Liver (tissue), 9 donors: ENCODE measurements around the gene RBM33. TPM values are rescaled to one million over a fixed set of nuclear protein-coding genes. Genes with fewer than 3 reads are reported as not detected.

ENCODE experiments used
- DNase-seq: peaks from one replicate; pipeline ENCODE4 v3.0.0-alpha.2; 2017; ENCODE audit warnings: low spot score
- H3K27ac ChIP-seq, 2 donors: one replicate each; pipeline ENCODE4 v1.7.0; 2013; ENCODE audit warnings: inconsistent platforms in 2 of 2, low read length in 2 of 2, control low read depth in 1 of 2, low read depth in 1 of 2, mild to moderate bottlenecking in 1 of 2
- H3K27me3 ChIP-seq, 4 donors: one replicate each; pipeline versions ENCODE4 v1.6.1 to v1.7.0; 2013; ENCODE audit warnings: low read length in 3 of 4, inconsistent platforms in 1 of 4, mild to moderate bottlenecking in 1 of 4, moderate library complexity in 1 of 4; ENCODE audit not compliant: control insufficient read depth in 4 of 4, insufficient read depth in 4 of 4
- H3K36me3 ChIP-seq, 4 donors: one replicate each; pipeline versions ENCODE4 v1.6.1 to v1.7.0; 2013; ENCODE audit warnings: low read length in 3 of 4, mild to moderate bottlenecking in 3 of 4, low read depth in 1 of 4, moderate library complexity in 1 of 4; ENCODE audit not compliant: control insufficient read depth in 4 of 4, insufficient read depth in 3 of 4
- H3K4me1 ChIP-seq, 4 donors: one replicate each; pipeline versions ENCODE4 v1.6.1 to v1.7.0; 2013; ENCODE audit warnings: low read length in 3 of 4, mild to moderate bottlenecking in 3 of 4, moderate library complexity in 1 of 4; ENCODE audit not compliant: control insufficient read depth in 4 of 4, insufficient read depth in 4 of 4
- H3K4me3 ChIP-seq, 3 donors: one replicate each; pipeline versions ENCODE4 v1.6.1 to v1.7.0; 2013; ENCODE audit warnings: low read length in 3 of 3, control low read depth in 1 of 3, low read depth in 1 of 3, mild to moderate bottlenecking in 1 of 3
- H3K9ac ChIP-seq, 2 donors: one replicate each; pipeline ENCODE4 v1.7.0; 2013; ENCODE audit warnings: low read length in 2 of 2, mild to moderate bottlenecking in 2 of 2, moderate library complexity in 2 of 2, control low read depth in 1 of 2, low read depth in 1 of 2
- H3K9me3 ChIP-seq, 4 donors: one replicate each; pipeline versions ENCODE4 v1.6.1 to v1.7.0; 2013; ENCODE audit warnings: low read length in 3 of 4; ENCODE audit not compliant: control insufficient read depth in 4 of 4
- CTCF ChIP-seq: fragments of 150-350 bp; IDR thresholded peaks from 2 replicates; pipeline ENCODE4 v1.5.1; 2017; ENCODE audit warnings: improper control_type of control experiment, low read depth, low read length; ENCODE audit not compliant: missing input control
- EGR1 ChIP-seq, 2 donors: IDR thresholded peaks; 2 replicates each; pipeline ENCODE4 v1.6.1; 2016 to 2018; ENCODE audit warnings: antibody characterized with exemption in 2 of 2, low read depth in 2 of 2
- FOXA1 ChIP-seq: IDR thresholded peaks from 2 replicates; pipeline ENCODE4 v1.6.1; 2016; ENCODE audit warnings: antibody characterized with exemption
- FOXA2 ChIP-seq: IDR thresholded peaks from 2 replicates; pipeline ENCODE4 v1.6.1; 2016; ENCODE audit warnings: antibody characterized with exemption
- GABPA ChIP-seq, 2 donors: IDR thresholded peaks in 1 of 2; conservative IDR thresholded peaks in 1 of 2; 2 replicates each; pipeline ENCODE4 v1.6.1; 2016; ENCODE audit warnings: antibody characterized with exemption in 2 of 2, mild to moderate bottlenecking in 1 of 2, moderate library complexity in 1 of 2
- HNF4A ChIP-seq, 2 donors: conservative IDR thresholded peaks; 2 replicates each; pipeline ENCODE4 v1.6.1; 2016; ENCODE audit warnings: antibody characterized with exemption in 2 of 2, mild to moderate bottlenecking in 2 of 2
- HNF4G ChIP-seq: IDR thresholded peaks from 2 replicates; pipeline ENCODE4 v1.6.1; 2016; ENCODE audit warnings: antibody characterized with exemption
- JUND ChIP-seq, 2 donors: IDR thresholded peaks; 2 replicates each; pipeline ENCODE4 v1.6.1; 2016; ENCODE audit warnings: antibody characterized with exemption in 2 of 2
- NR2F2 ChIP-seq: IDR thresholded peaks from 2 replicates; pipeline ENCODE4 v1.6.1; 2016; ENCODE audit warnings: antibody characterized with exemption
- RAD21 ChIP-seq, 2 donors: IDR thresholded peaks; 2 replicates each; pipeline ENCODE4 v1.6.1; 2016; ENCODE audit warnings: antibody characterized with exemption in 2 of 2, mild to moderate bottlenecking in 2 of 2
- RXRA ChIP-seq, 2 donors: IDR thresholded peaks; 2 replicates each; pipeline ENCODE4 v1.6.1; 2017 to 2018; ENCODE audit warnings: antibody characterized with exemption in 2 of 2, mild to moderate bottlenecking in 1 of 2
- SP1 ChIP-seq: IDR thresholded peaks from 2 replicates; pipeline ENCODE4 v1.6.1; 2018; ENCODE audit warnings: antibody characterized with exemption, mild to moderate bottlenecking
- TAF1 ChIP-seq: conservative IDR thresholded peaks from 2 replicates; pipeline ENCODE4 v1.6.1; 2016; ENCODE audit warnings: antibody characterized with exemption, mild to moderate bottlenecking
- YY1 ChIP-seq: IDR thresholded peaks from 2 replicates; pipeline ENCODE4 v1.6.1; 2016; ENCODE audit warnings: antibody characterized with exemption, mild to moderate bottlenecking
- WGBS: extraction: QIAGEN DNeasy Blood & Tissue Kit; methylation state at CpG from one replicate; pipeline ENCODE4 v1.1.7; 2013; 5-methylcytosine and 5-hydroxymethylcytosine counted together
- polyA plus RNA-seq, 2 donors: library from polyadenylated mRNA; stranded (reverse) in 1 of 2; unstranded in 1 of 2; fragments of 200-250 nt in 1 of 2; fragments of >200 nt in 1 of 2; fragmentation: Nextera tagmentation in 1 of 2; extraction: Ambion mirVana in 1 of 2; gene quantifications; one replicate each; pipeline versions ENCODE4 v1.2.1 to v1.2.3, GENCODE V29; 2013 to 2015
- total RNA-seq, 2 donors: library from RNA; depleted of rRNA; stranded (reverse); fragments of >200 nt; gene quantifications; one replicate each; pipeline ENCODE4 v1.2.3, GENCODE V29; 2014
- TF ChIP-seq, protein P1 (sequence below): IDR thresholded peaks from 2 replicates; pipeline ENCODE4 v1.6.1; 2016; ENCODE audit warnings: antibody characterized with exemption
- TF ChIP-seq, protein P2 (sequence below): IDR thresholded peaks from 2 replicates; pipeline ENCODE4 v1.6.1; 2016; ENCODE audit warnings: antibody characterized with exemption
- TF ChIP-seq, protein P3 (sequence below): IDR thresholded peaks from 2 replicates; pipeline ENCODE4 v1.6.1; 2016; ENCODE audit warnings: antibody characterized with exemption, mild to moderate bottlenecking
- donor health status: healthy.
- donor health status: healthy.
- donor health status: healthy.
- donor health status: healthy.
- donor health status: healthy.

Gene RBM33
- total and polyA plus RNA-seq, 4 donors: 7.8 to 48.9 (median 28.2) TPM

DNA sequence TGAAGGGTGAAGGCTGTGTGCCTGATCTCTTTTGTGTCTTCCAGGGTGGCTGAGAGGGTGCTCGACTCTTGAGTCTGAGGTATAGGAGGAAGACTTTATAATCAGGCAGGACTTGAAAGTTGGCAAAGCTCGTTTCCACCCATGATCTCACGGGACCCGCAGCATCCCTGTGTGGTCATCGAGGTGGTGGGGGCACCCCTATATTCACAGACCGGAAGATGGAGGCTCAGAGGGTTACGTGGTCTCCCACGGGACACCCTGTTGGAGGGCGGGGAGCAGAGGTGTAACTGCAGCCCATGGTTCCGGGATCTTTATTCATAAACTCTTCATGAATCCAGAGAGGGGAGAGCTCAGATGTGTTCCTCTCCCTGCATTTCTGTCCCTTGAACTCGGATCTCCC, 177.4 kb downstream of the RBM33 start:
- TF ChIP-seq GABPA (IDR thresholded peaks at IDR 0.05 in 1 of 2, conservative IDR thresholded peaks at IDR 0.05 in 1 of 2): no peak
- TF ChIP-seq EGR1 (IDR thresholded peaks at IDR 0.05; ENCODE audit: low read depth in 2 of 2): no peak
- no peak for TF ChIP-seq RXRA (IDR thresholded peaks at IDR 0.05)
- TF ChIP-seq TAF1: no peak
- no peak for TF ChIP-seq FOXA1
- no peak for TF ChIP-seq HNF4A (conservative IDR thresholded peaks at IDR 0.05)
- TF ChIP-seq JUND (IDR thresholded peaks at IDR 0.05): no peak
- TF ChIP-seq FOXA2: no peak
- TF ChIP-seq, protein P1, sequence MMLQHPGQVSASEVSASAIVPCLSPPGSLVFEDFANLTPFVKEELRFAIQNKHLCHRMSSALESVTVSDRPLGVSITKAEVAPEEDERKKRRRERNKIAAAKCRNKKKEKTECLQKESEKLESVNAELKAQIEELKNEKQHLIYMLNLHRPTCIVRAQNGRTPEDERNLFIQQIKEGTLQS: no peak
- TF ChIP-seq CTCF: no peak
- no peak overlapping the region for H3K9ac ChIP-seq
- H3K36me3 ChIP-seq: no peaks in the 10 kb centered on the region
- no peak overlapping the region for H3K27ac ChIP-seq
- H3K27me3 ChIP-seq: no peaks in the 10 kb centered on the region
- WGBS: 90% methylated on average over 11 of the region's 11 CpGs
- no peak overlapping the region for H3K4me3 ChIP-seq
- no peak for DNase-seq
- H3K9me3 ChIP-seq: no peaks in the 10 kb centered on the region
- H3K4me1 ChIP-seq: no peaks in the 10 kb centered on the region

DNA sequence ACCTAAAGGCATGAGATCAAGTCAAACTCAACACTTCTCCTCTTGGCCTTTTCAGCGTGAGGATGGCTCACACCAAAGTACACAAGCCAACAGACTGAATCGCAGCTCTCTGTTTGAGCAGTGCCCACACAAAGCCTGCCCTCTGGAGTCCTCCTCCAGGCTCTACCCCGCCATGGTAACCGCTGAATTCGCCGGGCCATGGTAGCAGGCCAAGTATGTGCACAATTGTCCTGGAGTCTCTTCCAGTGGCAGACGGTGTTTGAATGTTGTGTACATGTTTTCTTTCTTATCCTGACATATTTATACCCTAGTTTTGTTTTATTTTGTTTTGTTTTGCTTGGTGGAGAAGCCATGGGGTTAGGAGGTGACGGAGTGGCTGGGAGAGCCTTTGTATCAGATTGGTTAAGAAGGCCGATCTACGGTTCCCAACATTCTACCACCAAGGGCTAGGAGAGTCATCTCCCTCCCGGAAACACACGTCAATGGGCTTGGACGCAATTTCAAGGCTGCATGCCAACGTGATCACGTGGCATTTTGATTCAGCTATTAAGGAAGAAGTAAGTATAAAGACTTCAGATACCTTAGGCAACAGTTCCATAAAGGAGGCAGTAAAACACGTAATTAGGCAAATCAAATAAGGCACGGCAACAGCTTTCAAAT, 179.9 kb downstream of the RBM33 start:
- DNase-seq: no peak
- Histone ChIP-seq H3K27ac (no peak overlapping the region), H3K9ac (no peak overlapping the region), H3K4me3 (no peak overlapping the region), H3K36me3 (no peaks in the 10 kb centered on the region), H3K9me3 (no peaks in the 10 kb centered on the region), H3K27me3 (no peaks in the 10 kb centered on the region), H3K4me1 (no peaks in the 10 kb centered on the region)
- TF ChIP-seq SP1 (no peak), FOXA2 (no peak), YY1 (no peak), HNF4A (conservative IDR thresholded peaks at IDR 0.05) (no peak), NR2F2 (no peak), GABPA (IDR thresholded peaks at IDR 0.05 in 1 of 2, conservative IDR thresholded peaks at IDR 0.05 in 1 of 2) (no peak), RAD21 (IDR thresholded peaks at IDR 0.05) (no peak), HNF4G (no peak), FOXA1 (no peak), EGR1 (IDR thresholded peaks at IDR 0.05; ENCODE audit: low read depth in 2 of 2) (no peak), CTCF (no peak), RXRA (IDR thresholded peaks at IDR 0.05) (no peak)
- TF ChIP-seq, protein P2, sequence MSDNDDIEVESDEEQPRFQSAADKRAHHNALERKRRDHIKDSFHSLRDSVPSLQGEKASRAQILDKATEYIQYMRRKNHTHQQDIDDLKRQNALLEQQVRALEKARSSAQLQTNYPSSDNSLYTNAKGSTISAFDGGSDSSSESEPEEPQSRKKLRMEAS: no peak
- TF ChIP-seq, protein P3, sequence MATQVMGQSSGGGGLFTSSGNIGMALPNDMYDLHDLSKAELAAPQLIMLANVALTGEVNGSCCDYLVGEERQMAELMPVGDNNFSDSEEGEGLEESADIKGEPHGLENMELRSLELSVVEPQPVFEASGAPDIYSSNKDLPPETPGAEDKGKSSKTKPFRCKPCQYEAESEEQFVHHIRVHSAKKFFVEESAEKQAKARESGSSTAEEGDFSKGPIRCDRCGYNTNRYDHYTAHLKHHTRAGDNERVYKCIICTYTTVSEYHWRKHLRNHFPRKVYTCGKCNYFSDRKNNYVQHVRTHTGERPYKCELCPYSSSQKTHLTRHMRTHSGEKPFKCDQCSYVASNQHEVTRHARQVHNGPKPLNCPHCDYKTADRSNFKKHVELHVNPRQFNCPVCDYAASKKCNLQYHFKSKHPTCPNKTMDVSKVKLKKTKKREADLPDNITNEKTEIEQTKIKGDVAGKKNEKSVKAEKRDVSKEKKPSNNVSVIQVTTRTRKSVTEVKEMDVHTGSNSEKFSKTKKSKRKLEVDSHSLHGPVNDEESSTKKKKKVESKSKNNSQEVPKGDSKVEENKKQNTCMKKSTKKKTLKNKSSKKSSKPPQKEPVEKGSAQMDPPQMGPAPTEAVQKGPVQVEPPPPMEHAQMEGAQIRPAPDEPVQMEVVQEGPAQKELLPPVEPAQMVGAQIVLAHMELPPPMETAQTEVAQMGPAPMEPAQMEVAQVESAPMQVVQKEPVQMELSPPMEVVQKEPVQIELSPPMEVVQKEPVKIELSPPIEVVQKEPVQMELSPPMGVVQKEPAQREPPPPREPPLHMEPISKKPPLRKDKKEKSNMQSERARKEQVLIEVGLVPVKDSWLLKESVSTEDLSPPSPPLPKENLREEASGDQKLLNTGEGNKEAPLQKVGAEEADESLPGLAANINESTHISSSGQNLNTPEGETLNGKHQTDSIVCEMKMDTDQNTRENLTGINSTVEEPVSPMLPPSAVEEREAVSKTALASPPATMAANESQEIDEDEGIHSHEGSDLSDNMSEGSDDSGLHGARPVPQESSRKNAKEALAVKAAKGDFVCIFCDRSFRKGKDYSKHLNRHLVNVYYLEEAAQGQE: no peak
- 85% methylated on average over 17 of the region's 17 CpGs for WGBS
